GM12891 (cell line): ENCODE data around the gene ZMYM3.
A peak's percentile ranks its signal among the peaks of the same experiment; 100 is the strongest.

Experiments
- DNase-seq: peaks from one replicate; pipeline ENCODE4 v3.0.0; 2011; ENCODE audit warnings: low spot score; ENCODE audit not compliant: insufficient read length
- FAIRE-seq: peaks from 2 replicates; lab custom pipeline; 2011; peaks lifted over from hg19 to GRCh38; lab: Jason Lieb, UNC
- PAX5 ChIP-seq: IDR thresholded peaks from 2 replicates; pipeline ENCODE4 v1.6.1; 2011; ENCODE audit warnings: low read length, moderate library complexity, mild to moderate bottlenecking; ENCODE audit not compliant: insufficient read depth, severe bottlenecking
- POLR2A ChIP-seq: IDR thresholded peaks from 2 replicates; pipeline ENCODE4 v1.6.1; 2011; ENCODE audit warnings: low read depth, low read length, control low read depth
- POLR2AphosphoS5 ChIP-seq: IDR thresholded peaks from 2 replicates; pipeline ENCODE4 v1.6.1; 2011; ENCODE audit warnings: low read depth, low read length, control low read depth
- POU2F2 ChIP-seq: IDR thresholded peaks from 2 replicates; pipeline ENCODE4 v1.6.1; 2011; ENCODE audit warnings: low read depth, mild to moderate bottlenecking, control low read depth, low read length, moderate library complexity
- SPI1 ChIP-seq: IDR thresholded peaks from 2 replicates; pipeline ENCODE4 v1.6.1; 2011; ENCODE audit warnings: low read depth, low read length, control low read depth
- TAF1 ChIP-seq: IDR thresholded peaks from 2 replicates; pipeline ENCODE4 v1.6.1; 2011; ENCODE audit warnings: low read depth, low read length, control low read depth

The ZMYM3 gene

GRCh38 chrX:71251466-71251973, 2.4 kb downstream of the ZMYM3 start:
- FAIRE-seq (no peak), DNase-seq (no peak)
- TF ChIP-seq PAX5, result no peak
- no peak for TF ChIP-seq POU2F2
- no peak for TF ChIP-seq TAF1
- no peak for TF ChIP-seq POLR2A

- peak; percentile 69 for FAIRE-seq
- TF ChIP-seq SPI1 (no peak), POLR2AphosphoS5 (no peak), PAX5 (no peak), POLR2A (no peak), POU2F2 (no peak), TAF1 (no peak)
- DNase-seq, result no peak
These were observed 3.1 kb downstream of the ZMYM3 start for GRCh38 chrX:71250841-71251240.

DNA sequence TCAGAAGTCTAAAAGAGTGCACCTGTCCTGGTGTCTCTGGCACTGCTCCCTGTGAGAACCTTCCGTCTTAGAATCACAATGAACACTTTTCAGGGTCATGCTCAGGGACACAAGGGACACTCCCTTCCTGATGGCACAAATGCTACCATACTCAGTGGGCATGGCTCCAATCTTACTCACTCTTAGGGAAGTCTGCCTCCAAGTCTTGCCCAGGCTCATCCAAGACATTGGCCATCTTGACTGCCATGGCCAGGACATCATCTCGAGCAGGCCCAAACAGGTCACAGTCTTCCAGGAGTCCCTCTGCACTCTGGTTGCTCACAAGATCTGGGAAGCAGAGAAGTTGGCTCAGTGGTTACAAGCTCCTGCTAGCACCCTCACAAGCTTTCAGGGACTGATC, 8.8 kb downstream of the ZMYM3 start:
- no peak for TF ChIP-seq POU2F2
- DNase-seq (no peak), FAIRE-seq (no peak)

GRCh38 chrX:71244359-71245128, 9.4 kb downstream of the ZMYM3 start:
- FAIRE-seq, result peak; percentile 5

DNA sequence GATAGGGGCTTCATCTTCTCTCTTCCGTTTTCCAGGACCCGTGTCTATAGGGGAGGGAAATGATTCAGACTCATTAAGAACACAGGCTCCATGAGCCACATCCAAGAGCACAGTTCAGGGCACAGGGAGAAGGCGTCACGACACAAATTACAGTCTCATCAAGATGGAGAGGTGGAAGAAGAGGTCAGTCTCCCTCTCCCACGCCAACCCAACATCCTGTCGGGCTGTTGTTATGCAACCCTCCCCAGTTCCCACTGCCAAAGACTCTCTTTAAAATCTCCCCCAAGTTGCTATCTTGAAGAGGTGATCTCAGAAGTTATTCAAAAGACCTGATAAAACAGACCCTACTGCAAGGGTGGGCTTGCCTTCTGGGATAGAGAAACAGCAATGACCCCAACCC, 12.6 kb downstream of the ZMYM3 start:
- DNase-seq (no peak), FAIRE-seq (no peak)
- TF ChIP-seq PAX5 (no peak), POLR2A (no peak), POU2F2 (no peak), POLR2AphosphoS5 (no peak), SPI1 (no peak), TAF1 (no peak)

More at GRCh38 chrX:71244359-71245128, 9.4 kb downstream of the ZMYM3 start:
- no peak for DNase-seq
- TF ChIP-seq SPI1 (no peak), TAF1 (no peak), POLR2AphosphoS5 (no peak), POU2F2 (no peak), PAX5 (no peak), POLR2A (no peak)

DNA sequence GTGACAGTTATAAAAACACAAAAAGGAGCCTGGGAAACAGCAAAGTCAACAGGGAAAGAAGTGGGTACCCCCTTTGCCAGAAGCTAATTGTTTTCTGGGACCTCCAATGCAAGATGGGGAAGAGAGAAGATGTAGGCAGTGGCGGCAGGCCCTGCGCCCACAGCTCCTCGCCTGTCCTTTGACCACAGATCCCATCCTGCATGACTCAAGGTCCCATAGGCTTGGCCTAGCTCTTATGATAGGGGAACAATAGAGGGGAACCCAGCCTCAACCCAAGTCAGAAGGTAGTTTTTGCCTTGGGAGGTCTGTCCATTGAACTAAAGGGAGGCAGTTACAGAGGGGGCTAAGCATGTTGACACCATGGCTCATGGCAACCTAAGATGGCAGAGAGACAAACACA, 14.2 kb downstream of the ZMYM3 start:
- no peak for TF ChIP-seq POU2F2
- no peak for TF ChIP-seq SPI1
- no peak for TF ChIP-seq POLR2A
- TF ChIP-seq TAF1, result no peak
- TF ChIP-seq PAX5, result no peak
- TF ChIP-seq POLR2AphosphoS5, result no peak
- FAIRE-seq, result no peak
- DNase-seq, result no peak

- no peak for FAIRE-seq
- peak; percentile 43 for TF ChIP-seq SPI1
- no peak for TF ChIP-seq POU2F2
These were observed 17.1 kb downstream of the ZMYM3 start for GRCh38 chrX:71236836-71237235.

GRCh38 chrX:71235482-71235881, 18.5 kb downstream of the ZMYM3 start:
- FAIRE-seq (no peak), DNase-seq (no peak)
- no peak for TF ChIP-seq SPI1

More at GRCh38 chrX:71236836-71237235, 17.1 kb downstream of the ZMYM3 start:
- DNase-seq, result no peak

DNA sequence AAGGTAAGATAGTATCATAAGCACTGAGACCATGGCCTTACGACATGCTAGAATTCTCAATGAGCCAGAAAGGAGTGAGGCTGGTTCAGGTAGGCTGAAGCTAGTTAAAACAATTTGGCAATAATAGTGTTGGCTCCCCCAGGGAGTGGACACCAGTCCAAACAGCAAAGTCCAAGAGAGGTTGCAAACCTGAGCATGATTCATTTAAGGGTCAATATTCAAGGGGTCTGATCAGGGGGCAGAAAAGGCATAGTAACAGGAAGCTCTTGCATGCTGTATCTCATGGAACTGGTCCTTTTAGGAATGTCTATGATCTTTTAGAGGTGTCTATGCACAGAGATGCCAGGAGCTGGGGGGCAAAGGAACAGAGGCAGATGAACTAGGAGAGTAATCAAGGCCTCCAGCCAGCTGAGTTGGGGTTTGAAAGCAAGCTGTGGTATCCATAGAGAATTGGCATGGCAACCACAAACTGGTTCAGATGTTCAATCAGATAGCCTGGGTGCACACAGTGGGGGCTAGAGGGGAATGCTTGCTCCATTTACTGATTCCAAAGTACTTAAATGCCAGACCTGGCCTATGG, 25.8 kb downstream of the ZMYM3 start:
- FAIRE-seq (no peak), DNase-seq (no peak)
- TF ChIP-seq POU2F2, result no peak
- TF ChIP-seq POLR2AphosphoS5, result no peak

- TF ChIP-seq PAX5, result no peak
- TF ChIP-seq POU2F2, result no peak
- TF ChIP-seq POLR2AphosphoS5, result no peak
- no peak for TF ChIP-seq SPI1
- no peak for TF ChIP-seq TAF1
- no peak for TF ChIP-seq POLR2A
- FAIRE-seq, result no peak
- DNase-seq, result no peak
These were observed 26.4 kb downstream of the ZMYM3 start for GRCh38 chrX:71227370-71228062.

DNA sequence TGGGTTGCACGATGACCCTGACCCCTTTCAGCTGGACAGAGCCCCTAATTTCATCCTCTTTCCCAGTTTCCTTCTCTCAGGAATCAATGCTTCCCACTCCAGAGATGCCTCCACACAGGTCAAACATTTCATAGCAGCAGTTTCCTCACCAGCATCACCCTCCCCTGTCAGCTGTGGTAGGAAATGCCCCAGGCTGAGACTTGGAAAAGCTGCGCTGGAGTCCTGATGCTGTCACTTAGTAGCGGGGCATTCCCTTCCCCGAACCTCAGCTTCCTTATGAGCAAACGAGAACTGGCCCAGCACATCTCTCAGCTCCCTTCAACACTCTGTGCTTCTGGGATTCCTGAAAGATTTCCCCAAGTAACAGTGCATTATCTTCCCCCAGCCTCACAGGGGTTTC, 28.3 kb downstream of the ZMYM3 start:
- DNase-seq (no peak), FAIRE-seq (no peak)
- no peak for TF ChIP-seq TAF1
